Fibroblast of the aortic adventitia (primary cell): Measurements from ENCODE around the gene PLS3. TPM values are rescaled to one million over a fixed set of nuclear protein-coding genes. Genes with fewer than 3 reads are reported as not detected.
A peak's percentile ranks its signal among the peaks of the same experiment; 100 is the strongest.

Experiments used
- DNase-seq: peaks from one replicate; pipeline ENCODE4 v3.0.0-alpha.2; 2010; ENCODE audit warnings: low read depth
- H3K4me3 ChIP-seq: 2 replicates; pipeline ENCODE4 v1.5.1; 2011; ENCODE audit warnings: low read depth, mild to moderate bottlenecking, control low read depth, low read length, moderate library complexity
- CTCF ChIP-seq: IDR thresholded peaks from 2 replicates; pipeline ENCODE4 v1.5.1; 2011; ENCODE audit warnings: mild to moderate bottlenecking, low read length, control low read depth, inconsistent platforms; ENCODE audit not compliant: insufficient read depth
- total RNA-seq: library from RNA; depleted of rRNA; stranded (reverse); fragments of >200 nt; gene quantifications from 2 replicates; pipeline ENCODE4 v1.2.3, GENCODE V29; 2012; ENCODE audit warnings: low replicate concordance

PLS3 gene
- total RNA-seq, 1 donor, result 309 TPM

GRCh38 chrX:115665122-115665521, 104.1 kb downstream of the PLS3 start:
- TF ChIP-seq CTCF, result no peak
- H3K4me3 ChIP-seq, result no peak overlapping the region
- DNase-seq, result no peak

- no peak overlapping the region for H3K4me3 ChIP-seq
- peak; percentile 58 for DNase-seq
- TF ChIP-seq CTCF, result peak; percentile 57
Measured at GRCh38 chrX:115679460-115679859, 118.5 kb downstream of the PLS3 start.

- H3K4me3 ChIP-seq, result no peak overlapping the region
- no peak for DNase-seq
- TF ChIP-seq CTCF, result no peak
Measured at GRCh38 chrX:115687595-115687994, 126.6 kb downstream of the PLS3 start.

GRCh38 chrX:115689931-115690330, 129.0 kb downstream of the PLS3 start:
- TF ChIP-seq CTCF, result no peak
- no peak overlapping the region for H3K4me3 ChIP-seq

GRCh38 chrX:115690511-115691216, 129.7 kb downstream of the PLS3 start:
- no peak overlapping the region for H3K4me3 ChIP-seq
- TF ChIP-seq CTCF, result peak; percentile 84
- DNase-seq, result peak; percentile 92

More at GRCh38 chrX:115689931-115690330, 129.0 kb downstream of the PLS3 start:
- peak; percentile 67 for DNase-seq

- DNase-seq, result no peak
- TF ChIP-seq CTCF, result no peak
- no peak overlapping the region for H3K4me3 ChIP-seq
Measured at GRCh38 chrX:115693476-115693875, 132.5 kb downstream of the PLS3 start.

- no peak for TF ChIP-seq CTCF
- no peak overlapping the region for H3K4me3 ChIP-seq
- DNase-seq, result no peak
Measured at GRCh38 chrX:115694028-115694427, 133.1 kb downstream of the PLS3 start.
